PC-3 (cell line): ENCODE measurements around the gene PADI4. TPM values are rescaled to one million over a fixed set of nuclear protein-coding genes. Genes with fewer than 3 reads are reported as not detected.

Experiments
- ATAC-seq: fragments of 200-7000 bp; cut with Tn5 transposase; 2 replicates; pipeline ENCODE4 v1.9.1; 2020; ENCODE audit warnings: mild to moderate bottlenecking, moderate library complexity
- BruUV-seq: library from RNA; stranded (reverse); fragments of 400-500 nt; replicated peaks from 2 replicates; lab custom pipeline; 2021; lab: Mats Ljungman, UMichigan
- CTCF ChIA-PET: fragments of 300-600 bp; sonication (Branson Sonifier 250); formaldehyde crosslinking; loops from one replicate; lab custom pipeline; 2022; ENCODE audit warnings: antibody characterized with exemption; lab: Charles Lee
- POLR2A ChIA-PET: fragments of 300-600 bp; sonication (Branson Sonifier 250); formaldehyde crosslinking; loops from one replicate; lab custom pipeline; 2022; ENCODE audit warnings: antibody characterized with exemption; ENCODE audit not compliant: unreplicated experiment; lab: Charles Lee
- DNase-seq: peaks from one replicate; pipeline ENCODE4 v3.0.0-alpha.2; 2015
- H2AFZ ChIP-seq: fragments of 300-600 bp; sonication (generic); 2 replicates; pipeline ENCODE4 v1.6.0; 2016; ENCODE audit warnings: antibody characterized with exemption, low read length
- H3F3A ChIP-seq: fragments of 300-600 bp; sonication (generic); one replicate; pipeline ENCODE4 v1.6.0; 2017; ENCODE audit warnings: antibody characterized with exemption, low read length, control low read depth, mild to moderate bottlenecking; ENCODE audit not compliant: unreplicated experiment
- H3K27ac ChIP-seq: fragments of 300-600 bp; sonication (generic); 2 replicates; pipeline ENCODE4 v1.5.1; 2016; ENCODE audit warnings: mild to moderate bottlenecking, low read length
- H3K27me3 ChIP-seq: fragments of 300-600 bp; sonication (generic); 2 replicates; pipeline ENCODE4 v1.6.1; 2016; ENCODE audit warnings: low read length, mixed read lengths
- H3K36me3 ChIP-seq: fragments of 300-600 bp; sonication (generic); 2 replicates; pipeline ENCODE4 v1.6.1; 2016; ENCODE audit warnings: low read depth, mixed run types, low read length, mixed read lengths
- H3K4me1 ChIP-seq: fragments of 300-600 bp; sonication (generic); 2 replicates; pipeline ENCODE4 v1.5.1; 2016; ENCODE audit warnings: low read length; ENCODE audit not compliant: insufficient read depth
- H3K4me2 ChIP-seq: fragments of 300-600 bp; sonication (generic); 2 replicates; pipeline ENCODE4 v1.6.0; 2016; ENCODE audit warnings: low read length
- H3K4me3 ChIP-seq: fragments of 300-600 bp; sonication (generic); 2 replicates; pipeline ENCODE4 v1.5.1; 2016; ENCODE audit warnings: mild to moderate bottlenecking, low read length, mixed read lengths
- H3K79me2 ChIP-seq: fragments of 300-600 bp; sonication (generic); 2 replicates; pipeline ENCODE4 v1.6.1; 2017; ENCODE audit warnings: low read length, mixed read lengths
- H3K9ac ChIP-seq: fragments of 300-600 bp; sonication (generic); 2 replicates; pipeline ENCODE4 v1.6.0; 2016; ENCODE audit warnings: mild to moderate bottlenecking, low read length
- H3K9me2 ChIP-seq: fragments of 300-600 bp; sonication (generic); replicated peaks from 2 replicates; pipeline ENCODE4 v1.6.1; 2016; ENCODE audit warnings: mixed run types, low read length, mixed read lengths
- H3K9me3 ChIP-seq: fragments of 300-600 bp; sonication (generic); 2 replicates; pipeline ENCODE4 v1.6.1; 2016; ENCODE audit warnings: low read length, mixed read lengths
- H4K20me1 ChIP-seq: fragments of 300-600 bp; sonication (generic); 2 replicates; pipeline ENCODE4 v1.6.1; 2016; ENCODE audit warnings: low read length, mixed read lengths
- EZH2 ChIP-seq: fragments of 300-600 bp; sonication (generic); IDR thresholded peaks from one replicate; pipeline ENCODE4 v1.6.1; 2017; ENCODE audit warnings: antibody characterized with exemption, mild to moderate bottlenecking, low read length; ENCODE audit not compliant: unreplicated experiment
- EZH2phosphoT487 ChIP-seq: fragments of 300-600 bp; sonication (generic); IDR thresholded peaks from 2 replicates; pipeline ENCODE4 v1.6.1; 2018; ENCODE audit warnings: mild to moderate bottlenecking, antibody characterized with exemption, low read length, borderline replicate concordance
- intact Hi-C: fragments of 100-400 bp; cut with micrococcal nuclease; formaldehyde crosslinking; loops from 2 replicates; pipeline ENCODE4 v1.9.0; 2023
- total RNA-seq: library from RNA; depleted of rRNA; stranded (reverse); fragments of >200 nt; gene quantifications from 2 replicates; pipeline ENCODE4 v1.2.3, GENCODE V29; 2014
- TF ChIP-seq, protein P1 (sequence below): fragments of 300-600 bp; sonication (generic); conservative IDR thresholded peaks from 2 replicates; pipeline ENCODE4 v1.5.1; 2017; ENCODE audit warnings: antibody characterized with exemption, low read depth, mild to moderate bottlenecking, low read length

Gene PADI4
- total RNA-seq, 1 experiment from 2014 or later = 0.04 TPM

DNA sequence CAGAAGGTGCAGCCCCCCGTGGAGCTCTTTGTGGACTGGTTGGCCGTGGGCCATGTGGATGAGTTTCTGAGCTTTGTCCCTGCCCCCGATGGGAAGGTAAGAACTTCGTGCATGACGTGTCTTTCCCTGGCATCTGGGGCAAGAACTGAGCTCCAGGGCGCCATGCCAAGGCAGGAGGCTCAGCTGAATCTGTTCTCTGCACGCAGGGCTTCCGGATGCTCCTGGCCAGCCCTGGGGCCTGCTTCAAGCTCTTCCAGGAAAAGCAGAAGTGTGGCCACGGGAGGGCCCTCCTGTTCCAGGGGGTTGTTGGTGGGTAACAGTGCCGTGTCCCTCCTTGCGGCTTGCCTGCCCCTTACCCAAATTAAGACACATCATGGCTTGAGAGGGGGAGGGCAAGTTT is 31.4 kb upstream of the PADI4 start:
- Histone ChIP-seq H4K20me1 (no peaks in the 10 kb centered on the region), H3K9me3 (no peaks in the 10 kb centered on the region), H3K4me2 (peak overlapping the region; percentile 66), H3K9me2 (no peaks in the 10 kb centered on the region), H2AFZ (peak overlapping the region; percentile 49), H3K79me2 (no peaks in the 10 kb centered on the region), H3K27ac (peak overlapping the region; percentile 61), H3K27me3 (no peaks in the 10 kb centered on the region), H3K36me3 (no peaks in the 10 kb centered on the region), H3F3A (no peaks in the 10 kb centered on the region), H3K4me3 (no peak overlapping the region), H3K9ac (peak overlapping the region; percentile 27; the same call in 1 of the 2 replicates), H3K4me1 (peaks cover 10% of the 10 kb centered on the region)
- TF ChIP-seq, protein P1, sequence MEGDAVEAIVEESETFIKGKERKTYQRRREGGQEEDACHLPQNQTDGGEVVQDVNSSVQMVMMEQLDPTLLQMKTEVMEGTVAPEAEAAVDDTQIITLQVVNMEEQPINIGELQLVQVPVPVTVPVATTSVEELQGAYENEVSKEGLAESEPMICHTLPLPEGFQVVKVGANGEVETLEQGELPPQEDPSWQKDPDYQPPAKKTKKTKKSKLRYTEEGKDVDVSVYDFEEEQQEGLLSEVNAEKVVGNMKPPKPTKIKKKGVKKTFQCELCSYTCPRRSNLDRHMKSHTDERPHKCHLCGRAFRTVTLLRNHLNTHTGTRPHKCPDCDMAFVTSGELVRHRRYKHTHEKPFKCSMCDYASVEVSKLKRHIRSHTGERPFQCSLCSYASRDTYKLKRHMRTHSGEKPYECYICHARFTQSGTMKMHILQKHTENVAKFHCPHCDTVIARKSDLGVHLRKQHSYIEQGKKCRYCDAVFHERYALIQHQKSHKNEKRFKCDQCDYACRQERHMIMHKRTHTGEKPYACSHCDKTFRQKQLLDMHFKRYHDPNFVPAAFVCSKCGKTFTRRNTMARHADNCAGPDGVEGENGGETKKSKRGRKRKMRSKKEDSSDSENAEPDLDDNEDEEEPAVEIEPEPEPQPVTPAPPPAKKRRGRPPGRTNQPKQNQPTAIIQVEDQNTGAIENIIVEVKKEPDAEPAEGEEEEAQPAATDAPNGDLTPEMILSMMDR = peak; percentile 63
- TF ChIP-seq EZH2phosphoT487 = no peak
- CTCF ChIA-PET = interaction anchor here (0.5 to 1.0 kb wide), 5 partner anchors 11 to 152 kb away, joined by 3 to 10 read pairs (median 4); no protein-coding TSS in a partner anchor
- no TSS peak for BruUV-seq
- peak; percentile 93 for ATAC-seq
- DNase-seq = peak; percentile 94
- intact Hi-C loops = no loop called here
- POLR2A ChIA-PET = interaction anchor here (1.0 kb wide), 1 partner anchor 43 kb away, joined by 3 read pairs; no protein-coding TSS in a partner anchor

DNA sequence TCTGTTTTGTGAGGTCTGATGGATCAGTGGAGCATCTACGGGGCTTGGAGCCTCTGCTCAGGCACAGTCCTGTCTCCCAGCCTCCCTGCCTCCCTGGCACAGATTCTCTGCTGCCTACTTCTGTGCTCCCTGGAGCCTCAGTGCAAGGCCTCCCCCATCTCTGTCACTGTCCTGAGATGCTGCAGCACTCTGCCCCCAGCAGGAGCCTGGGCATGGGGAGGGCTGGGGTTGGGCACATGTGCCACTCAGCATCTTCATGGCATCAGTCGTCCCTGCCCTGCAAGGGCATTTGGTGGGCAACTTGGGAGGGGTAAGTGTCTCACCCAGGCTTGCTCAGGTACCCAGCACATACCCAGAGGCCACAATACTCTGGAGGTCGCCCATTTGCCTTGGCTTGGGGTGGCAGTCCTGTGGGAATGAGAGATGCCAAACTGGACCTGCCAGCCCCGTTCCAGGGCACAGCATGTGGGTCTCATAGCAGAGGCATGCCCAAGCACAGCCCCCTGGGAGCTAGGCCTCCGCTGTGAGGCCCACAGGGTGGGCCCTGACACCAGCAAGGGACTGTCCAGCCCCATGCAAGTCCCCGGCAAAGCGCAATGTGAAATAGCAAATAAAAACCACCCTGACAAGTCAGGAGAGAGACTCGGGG is 30.4 kb upstream of the PADI4 start:
- no peak overlapping the region for H3K27ac ChIP-seq
- H3K9ac ChIP-seq = no peak overlapping the region
- no peaks in the 10 kb centered on the region for H4K20me1 ChIP-seq
- DNase-seq = no peak
- H3K4me3 ChIP-seq = no peak overlapping the region
- no TSS peak for BruUV-seq
- ATAC-seq = no peak
- no peaks in the 10 kb centered on the region for H3K9me2 ChIP-seq
- TF ChIP-seq EZH2phosphoT487 (no peak), EZH2 (no peak)
- TF ChIP-seq, protein P1 = no peak
- H2AFZ ChIP-seq = no peak overlapping the region
- no peaks in the 10 kb centered on the region for H3K36me3 ChIP-seq
- CTCF ChIA-PET = no interaction called here
- H3K9me3 ChIP-seq = no peaks in the 10 kb centered on the region
- no peaks in the 10 kb centered on the region for H3K27me3 ChIP-seq
- intact Hi-C loops = no loop called here
- no peak overlapping the region for H3K4me2 ChIP-seq
- no peaks in the 10 kb centered on the region for H3F3A ChIP-seq
- POLR2A ChIA-PET = no interaction called here
- H3K79me2 ChIP-seq = no peaks in the 10 kb centered on the region
- peaks cover 10% of the 10 kb centered on the region for H3K4me1 ChIP-seq
